B cell (primary cell): ENCODE measurements around the gene TEX101. TPM values are rescaled to one million over a fixed set of nuclear protein-coding genes. Genes with fewer than 3 reads are reported as not detected.
A peak's percentile ranks its signal among the peaks of the same experiment; 100 is the strongest.

ENCODE experiments used
- ATAC-seq: fragments of 200-7000 bp; cut with Tn5 transposase; one replicate; pipeline ENCODE4 v1.10.0; 2021; ENCODE audit warnings: low read depth, mild to moderate bottlenecking, moderate number of reproducible peaks, moderate library complexity
- CTCF ChIA-PET: fragments of 350-600 bp; sonication (Branson Sonifier 250); formaldehyde crosslinking; loops from one replicate; lab custom pipeline; 2021; ENCODE audit warnings: antibody characterized with exemption, inconsistent platforms; lab: Charles Lee
- POLR2A ChIA-PET: fragments of 350-600 bp; sonication (Branson Sonifier 250); formaldehyde crosslinking; loops from one replicate; lab custom pipeline; 2021; ENCODE audit warnings: antibody characterized with exemption; lab: Charles Lee
- DNase-seq: peaks from one replicate; pipeline ENCODE4 v3.0.0; 2013
- H2AFZ ChIP-seq: 2 replicates; pipeline ENCODE4 v1.6.1; 2012; ENCODE audit warnings: mild to moderate bottlenecking, low read depth, low read length; ENCODE audit not compliant: insufficient read depth, poor library complexity, severe bottlenecking
- H3K27ac ChIP-seq, 2 donors: 1 replicate in 1 of 2; 2 replicates in 1 of 2; pipeline ENCODE4 v1.5.1; 2012 to 2013; ENCODE audit warnings: low read length in 2 of 2, mild to moderate bottlenecking in 2 of 2, moderate library complexity in 1 of 2
- H3K27me3 ChIP-seq, 4 experiments: fragments of 200-600 bp in 1 of 4; sonication (generic) in 1 of 4; replicated peaks in 1 of 4; 1 replicate in 2 of 4; 2 replicates in 2 of 4; pipeline versions ENCODE4 v1.6.1 to v1.7.0; 2013 to 2016; ENCODE audit warnings: low read length in 3 of 4, mild to moderate bottlenecking in 2 of 4, mixed read lengths in 1 of 4, moderate library complexity in 1 of 4; ENCODE audit not compliant: insufficient read depth in 4 of 4, control insufficient read depth in 3 of 4; ENCODE audit errors: control extremely low read depth in 1 of 4
- H3K36me3 ChIP-seq, 2 experiments: replicated peaks in 1 of 2; 1 replicate in 1 of 2; 2 replicates in 1 of 2; pipeline versions ENCODE4 v1.6.1 to v1.7.1; 2013; ENCODE audit warnings: low read length in 1 of 2; ENCODE audit not compliant: insufficient read depth in 2 of 2, control insufficient read depth in 1 of 2; ENCODE audit errors: control extremely low read depth in 1 of 2, extremely low read depth in 1 of 2
- H3K4me1 ChIP-seq, 2 donors: fragments of 200-600 bp in 1 of 2; sonication (generic) in 1 of 2; 1 replicate in 1 of 2; 2 replicates in 1 of 2; pipeline versions ENCODE4 v1.5.1 to v1.6.1; 2013 to 2017; ENCODE audit warnings: low read length in 2 of 2; ENCODE audit not compliant: control insufficient read depth in 2 of 2, insufficient read depth in 2 of 2
- H3K4me2 ChIP-seq: replicated peaks from 2 replicates; pipeline ENCODE3; 2012; ENCODE audit warnings: mild to moderate bottlenecking, low read depth, low read length; ENCODE audit not compliant: poor library complexity, severe bottlenecking
- H3K4me3 ChIP-seq, 5 experiments: fragments of 200-600 bp in 1 of 5; sonication (generic) in 1 of 5; 1 replicate in 3 of 5; 2 replicates in 2 of 5; pipeline versions ENCODE4 v1.5.1 to v1.7.0; 2011 to 2016; ENCODE audit warnings: low read length in 4 of 5, mild to moderate bottlenecking in 4 of 5, low read depth in 2 of 5, control low read depth in 1 of 5, moderate library complexity in 1 of 5; ENCODE audit not compliant: insufficient read depth in 1 of 5; ENCODE audit errors: control extremely low read depth in 1 of 5, extremely low read depth in 1 of 5
- H3K79me2 ChIP-seq: fragments of 200-600 bp; sonication (generic); one replicate; pipeline ENCODE4 v1.6.0; 2016; ENCODE audit warnings: low read length; ENCODE audit not compliant: control insufficient read depth, insufficient read depth
- H3K9ac ChIP-seq: fragments of 200-600 bp; sonication (generic); 2 replicates; pipeline ENCODE4 v1.6.1; 2017; ENCODE audit warnings: mild to moderate bottlenecking, low read length, moderate library complexity
- H3K9me3 ChIP-seq, 3 donors: one replicate each; pipeline versions ENCODE4 v1.6.1 to v1.7.1; 2013; ENCODE audit warnings: low read length in 2 of 3; ENCODE audit not compliant: control insufficient read depth in 2 of 3, insufficient read depth in 1 of 3; ENCODE audit errors: control extremely low read depth in 1 of 3
- H4K20me1 ChIP-seq: 2 replicates; pipeline ENCODE4 v1.6.0; 2012; ENCODE audit warnings: mild to moderate bottlenecking, low read length; ENCODE audit not compliant: insufficient read depth, control insufficient read depth, poor library complexity, severe bottlenecking
- H3K27ac Mint-ChIP-seq: one replicate; pipeline ENCODE4 v1.8.0; 2021; ENCODE audit warnings: mixed read lengths
- H3K27me3 Mint-ChIP-seq: one replicate; pipeline ENCODE4 v1.8.0; 2021; ENCODE audit warnings: mixed read lengths
- H3K4me1 Mint-ChIP-seq: one replicate; pipeline ENCODE4 v1.8.0; 2021; ENCODE audit warnings: mixed read lengths
- H3K4me3 Mint-ChIP-seq: one replicate; pipeline ENCODE4 v1.8.0; 2021; ENCODE audit warnings: mixed read lengths
- H3K9me3 Mint-ChIP-seq: one replicate; pipeline ENCODE4 v1.8.0; 2022; ENCODE audit warnings: mixed read lengths; ENCODE audit not compliant: insufficient read depth
- CTCF ChIP-seq: fragments of 200-600 bp; IDR thresholded peaks from one replicate; pipeline ENCODE4 v1.8.0; 2022; ENCODE audit warnings: antibody characterized with exemption, mild to moderate bottlenecking
- EZH2 ChIP-seq: IDR thresholded peaks from 2 replicates; pipeline ENCODE4 v1.6.1; 2012; ENCODE audit warnings: borderline replicate concordance, low read depth, mild to moderate bottlenecking, moderate library complexity, low read length; ENCODE audit not compliant: insufficient read depth, poor library complexity, severe bottlenecking
- WGBS: methylation state at CpG from one replicate; pipeline ENCODE4 v1.1.5; 2013; ENCODE audit warnings: missing lambda C conversion rate; ENCODE audit not compliant: insufficient coverage; 5-methylcytosine and 5-hydroxymethylcytosine counted together
- intact Hi-C: fragments of 100-400 bp; cut with micrococcal nuclease; formaldehyde crosslinking; loops from one replicate; pipeline ENCODE4 v1.10.0; 2022
- polyA plus RNA-seq: library from polyadenylated mRNA; depleted of rRNA; stranded (reverse); fragments of >200 nt; gene quantifications from 2 replicates; pipeline ENCODE4 v1.2.3, GENCODE V29; 2012
- total RNA-seq, 2 donors: library from RNA; stranded (reverse); fragments of 120-200 nt in 1 of 2; gene quantifications; 1 replicate in 1 of 2; 2 replicates in 1 of 2; pipeline versions ENCODE4 v1.2.3 to v1.2.4, GENCODE V29; 2013 to 2022

TEX101 gene
- total and polyA plus RNA-seq, 2 donors (not counting 1 experiment from before 2014, with no cell fraction given), result not detected

- Histone ChIP-seq H3K9me3 (no peaks in the 10 kb centered on the region), H3K27me3 (peaks cover 0 to 4% (median 0%) of the 10 kb centered on the region in 4 experiments), H3K4me2 (no peak overlapping the region), H3K36me3 (no peaks in the 10 kb centered on the region), H4K20me1 (no peaks in the 10 kb centered on the region), H3K27ac (no peak overlapping the region), H3K4me3 (no peak overlapping the region), H3K79me2 (no peaks in the 10 kb centered on the region), H2AFZ (no peak overlapping the region), H3K4me1 (peaks cover 8% of the 10 kb centered on the region in 2 donors), H3K9ac (no peak overlapping the region)
- ChIA-PET POLR2A (no interaction called here), CTCF (interaction anchor here (0.7 to 4.7 kb wide), 3 partner anchors 17 to 1355 kb away, joined by 5 to 50 read pairs (median 13); no protein-coding TSS in a partner anchor)
- peaks cover 6% of the 10 kb centered on the region for H3K27me3 Mint-ChIP-seq
- ATAC-seq (no peak), DNase-seq (no peak)
- no peak overlapping the region for H3K27ac Mint-ChIP-seq
- TF ChIP-seq CTCF (no peak), EZH2 (no peak)
- H3K9me3 Mint-ChIP-seq, result no peaks in the 10 kb centered on the region
- H3K4me3 Mint-ChIP-seq, result no peak overlapping the region
- peaks cover 25% of the 10 kb centered on the region for H3K4me1 Mint-ChIP-seq
- WGBS, result 57% methylated on average over 1 of the region's 7 CpGs
- intact Hi-C loops, result no loop called here
Observed at GRCh38 chr19:43429395-43429794, 14.7 kb downstream of the TEX101 start.

- TF ChIP-seq CTCF (peak; percentile 10), EZH2 (no peak)
- Histone ChIP-seq H2AFZ (no peak overlapping the region), H3K79me2 (no peaks in the 10 kb centered on the region), H3K9me3 (no peaks in the 10 kb centered on the region), H3K27ac (peak overlapping the region in 1 of 2 donors; percentile 39), H3K27me3 (peaks cover 0 to 2% (median 0%) of the 10 kb centered on the region in 4 experiments), H3K9ac (no peak overlapping the region), H3K4me1 (peaks cover 8% of the 10 kb centered on the region in 2 donors), H4K20me1 (no peaks in the 10 kb centered on the region), H3K36me3 (no peaks in the 10 kb centered on the region), H3K4me2 (no peak overlapping the region), H3K4me3 (no peak overlapping the region)
- ATAC-seq (peak; percentile 49), DNase-seq (no peak)
- intact Hi-C loops, result no loop called here
- Mint-ChIP-seq H3K4me3 (no peak overlapping the region), H3K27me3 (no peaks in the 10 kb centered on the region), H3K9me3 (no peaks in the 10 kb centered on the region), H3K4me1 (peaks cover 25% of the 10 kb centered on the region), H3K27ac (no peak overlapping the region)
- 78% methylated on average over 6 of the region's 6 CpGs for WGBS
- CTCF ChIA-PET, result interaction anchor here (1.8 to 4.7 kb wide), 3 partner anchors 9 to 90 kb away, joined by 3 to 50 read pairs (median 13); no protein-coding TSS in a partner anchor
- POLR2A ChIA-PET, result interaction anchor here (0.7 kb wide), 1 partner anchor 239 kb away, joined by 3 read pairs; no protein-coding TSS in a partner anchor
Observed at GRCh38 chr19:43430142-43430710, 15.5 kb downstream of the TEX101 start.
